GOT3 (cell line): Measurements from ENCODE around the gene SPATA46.
"Not testable (repeated sequence)": the region's sequence is repeated elsewhere in the genome, so short reads cannot be mapped to it uniquely, and the experiment has no call there.

Experiments
- DNase-seq: peaks from one replicate; lab custom pipeline; 2025; ENCODE audit warnings: mixed read lengths; lab: John Stamatoyannopoulos, UW

The SPATA46 gene, protein sequence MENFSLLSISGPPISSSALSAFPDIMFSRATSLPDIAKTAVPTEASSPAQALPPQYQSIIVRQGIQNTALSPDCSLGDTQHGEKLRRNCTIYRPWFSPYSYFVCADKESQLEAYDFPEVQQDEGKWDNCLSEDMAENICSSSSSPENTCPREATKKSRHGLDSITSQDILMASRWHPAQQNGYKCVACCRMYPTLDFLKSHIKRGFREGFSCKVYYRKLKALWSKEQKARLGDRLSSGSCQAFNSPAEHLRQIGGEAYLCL

DNA sequence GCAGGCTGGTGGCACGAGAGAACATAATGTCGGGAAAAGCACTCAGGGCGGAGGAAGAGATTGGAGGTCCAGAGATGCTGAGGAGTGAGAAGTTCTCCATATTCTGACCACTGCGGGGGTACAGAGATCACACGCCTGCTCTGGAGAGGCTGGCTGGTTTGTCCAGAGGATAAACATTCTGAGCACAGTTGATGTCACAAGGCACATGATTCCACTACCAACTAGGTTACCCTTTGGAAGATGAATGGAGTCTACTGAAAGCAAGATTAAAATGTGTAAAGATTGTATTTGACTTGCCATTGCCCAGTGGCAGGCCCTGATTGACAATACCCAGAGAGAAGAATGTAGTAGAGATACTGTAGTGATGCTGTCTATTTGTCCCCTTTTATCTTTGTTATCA lies at the start of gene SPATA46:
TSS of gene SPATA46 (minus strand) at position 164 of the 400 bp plus-strand sequence. CDS start at position 100, 64 bp downstream.
- no peak for DNase-seq

GRCh38 chr1:162422662-162423375 lies 46.2 kb upstream of the SPATA46 start:
- no peak for DNase-seq

DNA sequence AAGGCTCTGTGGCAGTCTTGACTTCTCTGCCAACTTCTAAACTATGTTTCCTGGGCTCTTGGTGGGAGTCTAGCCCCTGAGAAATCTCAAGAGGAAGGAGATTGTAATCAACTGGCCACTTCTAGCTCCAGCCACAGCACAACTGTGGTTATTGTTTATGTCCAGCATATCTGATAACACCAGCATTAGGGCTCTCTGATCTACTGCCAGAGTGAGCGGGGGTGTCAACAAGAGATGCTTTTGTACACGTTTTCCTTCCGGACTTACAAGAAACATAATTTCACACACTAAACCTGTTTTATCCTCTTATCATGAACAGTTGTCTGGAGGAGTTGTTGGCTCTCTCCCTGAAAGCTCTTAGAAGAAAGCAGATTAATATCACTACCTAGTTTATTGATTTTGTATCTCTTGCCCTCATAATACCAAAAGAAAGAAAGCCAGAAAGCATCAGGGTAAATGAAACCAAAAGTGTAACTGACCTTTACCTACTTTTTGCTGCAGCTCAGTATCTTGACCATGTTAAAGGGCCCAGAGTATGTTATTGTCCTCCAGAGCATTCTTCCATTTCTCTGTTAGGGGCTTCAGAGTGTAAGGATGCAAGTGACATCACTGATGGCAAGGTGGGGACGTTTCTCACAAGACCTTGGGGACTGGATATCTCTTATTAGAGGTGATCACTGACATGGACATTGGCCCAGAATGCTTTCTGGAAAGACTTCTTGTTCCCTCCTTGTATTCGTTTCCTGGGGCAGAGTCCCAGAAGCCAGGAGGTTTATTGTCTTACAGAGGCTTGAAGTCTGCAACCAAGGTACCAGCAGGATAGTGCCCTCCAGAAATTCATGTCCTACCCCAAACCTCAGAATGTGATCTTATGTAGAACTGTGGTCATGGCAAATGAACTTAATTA lies 44.9 kb upstream of the SPATA46 start:
- DNase-seq, result no peak

GRCh38 chr1:162420120-162420519 lies 43.5 kb upstream of the SPATA46 start:
- DNase-seq, result no peak

GRCh38 chr1:162419450-162419931 lies 42.8 kb upstream of the SPATA46 start:
- DNase-seq, result not testable (repeated sequence)

DNA sequence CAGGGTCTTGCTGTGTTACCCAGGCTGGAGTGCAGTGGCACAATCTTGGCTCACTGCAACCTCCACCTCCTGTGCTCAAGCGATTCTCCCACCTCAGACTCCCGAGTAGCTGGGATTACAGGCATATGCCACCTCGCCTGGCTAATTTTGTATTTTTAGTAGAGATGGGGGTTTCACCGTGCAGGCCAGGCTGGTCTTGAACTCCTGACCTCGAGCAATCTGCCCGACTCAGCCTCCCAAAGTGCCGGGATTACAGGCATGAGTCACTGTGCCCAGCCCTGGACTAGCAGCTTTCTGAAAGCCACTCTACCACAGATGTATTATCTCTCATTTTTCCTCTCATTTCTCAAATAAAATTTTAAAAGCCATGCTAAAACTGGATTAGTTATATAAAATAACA lies 41.9 kb upstream of the SPATA46 start:
- not testable (repeated sequence) for DNase-seq

GRCh38 chr1:162417650-162418049 lies 41.0 kb upstream of the SPATA46 start:
- no peak for DNase-seq

GRCh38 chr1:162416909-162417308 lies 40.3 kb upstream of the SPATA46 start:
- DNase-seq, result no peak

DNA sequence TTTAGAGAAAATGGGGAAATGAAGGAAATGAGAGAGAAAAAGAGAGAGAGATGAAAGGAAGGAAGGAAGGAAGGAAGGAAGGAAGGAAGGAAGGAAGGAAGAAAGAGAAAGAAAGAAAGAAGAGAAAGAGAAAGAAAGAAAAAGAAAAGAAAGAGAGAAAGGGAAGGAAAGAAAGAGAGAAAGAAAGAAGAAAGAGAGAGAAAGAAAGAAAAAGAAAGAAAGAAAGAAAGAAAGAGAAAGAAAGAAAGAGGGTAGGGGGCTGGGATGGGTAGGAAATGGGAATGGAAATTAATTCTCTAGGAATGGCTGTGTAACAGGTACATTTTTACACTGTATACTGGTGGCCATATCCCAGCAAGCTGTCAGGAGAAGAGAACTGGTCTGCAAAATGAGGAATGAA lies 39.6 kb upstream of the SPATA46 start:
- DNase-seq, result no peak

DNA sequence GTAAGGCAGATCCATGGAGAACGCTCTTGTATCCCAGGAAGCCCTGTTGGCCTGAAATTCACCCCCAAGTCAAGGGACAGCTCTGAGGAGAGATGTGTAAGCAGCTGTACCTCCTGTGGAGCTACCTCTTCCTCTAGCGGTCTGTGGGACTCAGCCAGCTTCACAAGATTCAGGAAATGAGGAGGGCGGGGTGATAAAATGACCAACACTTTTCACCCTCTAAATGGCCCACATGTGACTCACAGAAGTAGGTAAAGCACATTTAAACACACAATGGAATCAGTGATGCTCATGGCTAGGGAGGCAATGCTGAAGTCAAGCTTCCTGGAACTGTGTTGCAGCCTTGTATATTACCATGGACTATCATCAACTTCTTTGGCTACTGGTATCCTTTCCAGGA lies 35.3 kb upstream of the SPATA46 start, which contains the start of gene SH2D1B:
TSS of gene SH2D1B (minus strand) at position 135 of the 400 bp plus-strand sequence. CDS start at position 15, 120 bp downstream.
- no peak for DNase-seq

GRCh38 chr1:162407539-162407938 lies 30.9 kb upstream of the SPATA46 start:
- no peak for DNase-seq

DNA sequence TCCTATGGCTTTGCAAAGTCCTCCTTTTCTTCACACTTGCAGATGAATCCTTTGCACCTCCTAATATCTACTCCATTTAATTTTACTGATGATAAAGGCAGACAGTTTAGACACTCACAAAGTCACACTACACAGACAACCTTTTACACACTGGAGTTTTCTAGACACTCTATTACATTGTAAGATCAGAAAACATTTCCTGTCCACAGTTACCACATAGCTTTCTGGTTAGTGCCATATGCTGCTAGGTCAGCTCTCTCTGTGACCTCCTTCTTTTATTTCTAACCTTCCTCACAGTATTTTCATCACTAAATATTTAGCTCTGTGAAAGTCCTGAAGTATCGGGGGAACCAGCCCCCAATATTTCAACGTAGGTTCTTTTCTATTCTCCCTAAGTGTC lies 30.2 kb upstream of the SPATA46 start:
- DNase-seq, result no peak

DNA sequence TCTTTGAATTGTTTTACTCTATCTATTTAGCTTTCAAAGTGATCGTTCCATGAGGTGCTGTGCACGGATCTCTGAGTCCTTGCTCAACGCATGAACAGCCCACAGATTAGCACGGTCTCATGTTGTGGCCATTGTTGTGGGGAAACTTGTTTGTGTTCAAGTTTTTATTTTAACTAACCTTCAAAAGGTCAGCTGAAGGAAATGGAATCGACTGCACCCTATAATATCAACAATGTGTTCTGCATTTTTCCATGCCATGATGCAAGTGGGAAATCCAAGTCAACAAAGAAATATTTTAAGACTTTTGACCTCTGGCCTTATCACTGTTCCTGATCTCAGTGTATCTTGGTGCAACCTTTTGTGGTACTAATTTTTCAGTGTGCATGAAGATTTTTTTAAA lies 29.1 kb upstream of the SPATA46 start:
- DNase-seq, result no peak

- DNase-seq, result no peak
These were observed 28.0 kb upstream of the SPATA46 start for GRCh38 chr1:162404550-162405160.

DNA sequence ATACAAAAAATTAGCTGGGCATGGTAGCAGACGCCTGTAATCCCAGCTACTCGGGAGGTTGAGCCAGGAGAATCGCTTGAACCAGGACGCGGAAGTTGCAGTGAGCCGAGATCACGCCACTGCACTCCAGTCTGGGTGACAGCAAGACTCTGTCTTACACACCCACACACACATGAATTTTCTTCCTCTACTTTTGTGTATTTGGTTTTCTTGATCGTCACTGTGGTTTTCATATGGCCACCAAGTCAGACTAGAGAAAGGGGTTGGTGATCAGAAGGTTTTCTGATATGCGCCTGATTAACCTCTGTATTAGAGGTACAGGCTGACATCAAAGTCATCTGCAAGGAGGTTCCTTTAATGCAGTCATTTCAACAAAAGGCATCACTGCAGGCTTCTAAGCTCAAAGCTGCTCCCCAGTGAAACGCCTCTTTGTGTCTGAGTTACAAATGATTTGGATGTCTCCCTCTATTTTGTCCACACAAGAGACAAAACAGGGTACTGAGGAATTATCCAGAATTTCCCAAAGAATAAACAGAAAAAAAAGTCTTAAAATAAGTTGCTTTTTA lies 24.2 kb upstream of the SPATA46 start:
- DNase-seq, result no peak

- DNase-seq, result no peak
These were observed 22.4 kb upstream of the SPATA46 start for GRCh38 chr1:162398999-162399580.

DNA sequence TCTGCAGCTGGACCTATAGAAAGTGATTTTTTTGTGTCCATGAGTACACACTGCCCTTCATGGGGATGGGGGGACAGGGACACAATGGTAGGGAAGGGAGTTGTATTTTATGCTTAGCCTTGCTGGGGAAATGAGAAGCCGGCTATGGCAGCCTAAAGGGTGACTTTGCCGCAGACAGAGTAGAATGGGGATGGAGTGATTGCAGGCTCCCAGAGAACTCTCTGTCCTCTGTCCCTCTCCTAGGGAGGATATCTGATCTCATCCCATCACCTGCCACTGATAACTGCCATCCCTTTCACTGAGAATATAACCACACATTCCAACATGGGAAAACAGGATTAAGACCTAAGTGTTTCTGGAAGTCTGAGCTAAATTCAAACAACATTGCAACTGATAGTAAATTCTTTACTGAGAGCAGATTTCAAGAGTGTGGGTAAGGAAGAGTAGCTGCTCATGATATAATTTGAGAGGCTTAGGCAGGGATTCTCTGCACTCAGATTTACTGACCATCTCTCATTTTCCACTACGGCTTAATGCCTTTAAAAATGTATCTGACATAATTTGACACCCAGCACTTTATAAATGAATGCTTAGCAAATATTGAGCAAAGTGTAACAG lies 21.4 kb upstream of the SPATA46 start:
- DNase-seq, result no peak

GRCh38 chr1:162397039-162397448 lies 20.4 kb upstream of the SPATA46 start:
- no peak for DNase-seq

DNA sequence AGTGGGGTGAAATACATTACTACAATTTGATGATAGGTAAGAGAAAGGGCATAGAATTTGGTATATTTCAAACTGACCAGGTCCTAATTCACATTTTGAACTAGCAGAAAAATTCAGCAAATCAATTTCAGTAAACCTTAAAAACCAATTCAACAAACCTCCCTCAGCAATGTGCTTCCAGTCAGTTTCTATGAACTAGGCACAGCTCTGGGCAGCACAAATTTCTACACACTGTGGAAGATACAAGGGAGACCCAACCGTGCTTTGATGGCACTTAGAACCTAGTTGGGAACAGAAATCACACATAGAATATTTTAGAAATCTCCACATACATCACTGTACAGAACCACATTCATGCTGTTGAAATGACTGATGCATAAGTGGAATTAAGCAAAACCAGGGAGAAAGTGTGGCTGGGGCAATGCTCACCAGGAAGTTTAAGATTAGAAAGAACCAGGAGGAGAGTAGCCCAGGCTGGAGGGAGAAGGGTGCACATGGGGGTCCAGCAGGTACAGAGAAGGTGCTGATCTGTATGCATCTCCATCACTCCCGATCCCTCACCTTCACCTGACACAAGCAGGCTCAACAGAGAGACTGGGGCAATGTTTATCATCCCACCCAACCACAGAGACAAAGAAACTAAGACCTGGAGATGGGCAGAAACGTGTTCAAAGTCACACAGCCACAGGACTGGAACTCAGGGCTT lies 19.7 kb upstream of the SPATA46 start:
- no peak for DNase-seq
